ENCODE results near the gene APOBEC3F. TPM values are rescaled to one million over a fixed set of nuclear protein-coding genes. Genes with fewer than 3 reads are reported as not detected.
"Not testable (repeated sequence)": the region's sequence is repeated elsewhere in the genome, so short reads cannot be mapped to it uniquely, and the experiment has no call there.

APOBEC3F gene
- total RNA-seq, 4 donors from 2014 or later, result 2.8 to 5.0 (median 3.9) TPM

DNA sequence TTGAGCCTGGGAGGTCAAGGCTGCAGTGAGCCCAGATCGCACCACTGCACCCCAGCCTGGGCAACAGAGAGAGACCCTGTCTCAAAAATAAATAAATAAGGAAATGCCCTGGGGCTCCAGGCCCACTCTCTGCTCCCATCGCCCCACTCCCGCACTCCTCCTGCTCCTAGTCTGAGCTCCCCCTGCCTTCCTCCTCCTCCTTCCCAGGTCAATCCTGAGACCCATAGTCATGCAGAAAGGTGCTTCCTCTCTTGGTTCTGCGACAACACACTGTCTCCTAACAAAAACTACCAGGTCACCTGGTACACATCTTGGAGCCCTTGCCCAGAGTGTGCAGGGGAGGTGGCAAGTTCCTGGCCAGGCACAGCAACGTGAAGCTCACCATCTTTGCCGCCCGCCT lies 29.5 kb downstream of the APOBEC3F start:
- Histone ChIP-seq H3K36me3 (no peaks in the 10 kb centered on the region), H3K27me3 (no peaks in the 10 kb centered on the region), H3K4me3 (no peak overlapping the region), H3K27ac (replicated peaks in 1 of 4) (no peak overlapping the region), H3K4me1 (no peaks in the 10 kb centered on the region), H3K9me3 (no peaks in the 10 kb centered on the region)
- 95% methylated on average over 4 of the region's 7 CpGs for WGBS
- TF ChIP-seq EP300 (IDR thresholded peaks at IDR 0.05) (no peak), POLR2AphosphoS5 (IDR thresholded peaks at IDR 0.05) (no peak), POLR2A (IDR thresholded peaks at IDR 0.05; ENCODE audit: low read depth) (no peak)
- TF ChIP-seq, protein P1, sequence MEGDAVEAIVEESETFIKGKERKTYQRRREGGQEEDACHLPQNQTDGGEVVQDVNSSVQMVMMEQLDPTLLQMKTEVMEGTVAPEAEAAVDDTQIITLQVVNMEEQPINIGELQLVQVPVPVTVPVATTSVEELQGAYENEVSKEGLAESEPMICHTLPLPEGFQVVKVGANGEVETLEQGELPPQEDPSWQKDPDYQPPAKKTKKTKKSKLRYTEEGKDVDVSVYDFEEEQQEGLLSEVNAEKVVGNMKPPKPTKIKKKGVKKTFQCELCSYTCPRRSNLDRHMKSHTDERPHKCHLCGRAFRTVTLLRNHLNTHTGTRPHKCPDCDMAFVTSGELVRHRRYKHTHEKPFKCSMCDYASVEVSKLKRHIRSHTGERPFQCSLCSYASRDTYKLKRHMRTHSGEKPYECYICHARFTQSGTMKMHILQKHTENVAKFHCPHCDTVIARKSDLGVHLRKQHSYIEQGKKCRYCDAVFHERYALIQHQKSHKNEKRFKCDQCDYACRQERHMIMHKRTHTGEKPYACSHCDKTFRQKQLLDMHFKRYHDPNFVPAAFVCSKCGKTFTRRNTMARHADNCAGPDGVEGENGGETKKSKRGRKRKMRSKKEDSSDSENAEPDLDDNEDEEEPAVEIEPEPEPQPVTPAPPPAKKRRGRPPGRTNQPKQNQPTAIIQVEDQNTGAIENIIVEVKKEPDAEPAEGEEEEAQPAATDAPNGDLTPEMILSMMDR (IDR thresholded peaks at IDR 0.05), result no peak
- no peak for DNase-seq (ENCODE audit: extremely low spot score)
- intact Hi-C loops (cut with DNase I), result no loop called here

DNA sequence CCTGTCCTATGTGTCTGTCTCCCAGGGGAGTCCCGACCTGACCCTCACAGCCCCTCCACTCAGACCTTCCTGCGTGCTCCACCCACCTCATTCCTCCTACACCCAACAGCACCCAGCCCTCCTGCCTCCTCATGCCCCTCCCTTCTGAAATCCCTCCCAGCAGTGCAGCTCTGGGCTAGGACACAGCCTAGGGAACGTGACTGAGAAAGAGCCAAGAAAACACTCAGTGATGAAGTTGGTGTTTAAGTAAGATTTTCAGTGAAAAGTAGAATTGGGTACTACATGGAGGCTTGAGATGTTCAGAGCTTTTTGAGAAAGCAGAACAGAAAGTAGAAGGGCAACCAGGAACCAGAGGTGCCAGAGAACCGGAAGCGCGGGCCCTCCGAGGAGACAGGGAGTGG lies 31.9 kb downstream of the APOBEC3F start:
- H3K27ac ChIP-seq (replicated peaks in 1 of 4); H3K4me1 ChIP-seq; H3K4me3 ChIP-seq; intact Hi-C loops (cut with DNase I); H3K36me3 ChIP-seq; DNase-seq (ENCODE audit: extremely low spot score); H3K9me3 ChIP-seq; H3K27me3 ChIP-seq: not testable (repeated sequence)
- 91% methylated on average over 6 of the region's 7 CpGs for whole genome bisulfite sequencing

DNA sequence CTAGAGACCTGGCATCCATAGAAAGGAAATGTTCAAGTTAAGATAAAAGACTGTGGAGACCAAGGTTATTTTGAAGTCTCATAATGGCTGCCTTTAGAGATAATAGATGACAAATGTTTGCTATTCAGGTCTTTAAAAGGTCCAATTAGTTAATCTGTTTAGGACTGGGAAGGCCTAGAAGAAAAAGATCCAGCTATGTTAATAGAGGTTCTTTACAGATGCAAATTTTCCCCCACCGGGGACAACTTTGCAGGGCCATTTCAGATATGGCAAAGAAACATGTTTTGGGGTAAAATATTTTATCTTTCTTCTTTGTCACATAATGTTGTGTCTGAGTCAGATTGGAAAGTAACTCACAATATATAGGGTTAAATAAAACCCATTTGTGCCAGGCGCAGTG lies 33.3 kb downstream of the APOBEC3F start:
- peaks cover 0 to 15% (median 12%) of the 10 kb centered on the region in 4 donors for H3K4me1 ChIP-seq
- 47% methylated on average over 2 of the region's 2 CpGs for WGBS
- no peak for DNase-seq (ENCODE audit: extremely low spot score)
- H3K36me3 ChIP-seq, result no peaks in the 10 kb centered on the region
- no peaks in the 10 kb centered on the region for H3K9me3 ChIP-seq
- no peak for TF ChIP-seq POLR2AphosphoS5 (IDR thresholded peaks at IDR 0.05)
- no peak for TF ChIP-seq EP300 (IDR thresholded peaks at IDR 0.05)
- TF ChIP-seq, protein P1 (IDR thresholded peaks at IDR 0.05), result no peak
- TF ChIP-seq POLR2A (IDR thresholded peaks at IDR 0.05; ENCODE audit: low read depth), result no peak
- H3K4me3 ChIP-seq, result no peak overlapping the region
- H3K27me3 ChIP-seq, result no peaks in the 10 kb centered on the region
- intact Hi-C loops (cut with DNase I), result no loop called here
- no peak overlapping the region for H3K27ac ChIP-seq (replicated peaks in 1 of 4)

DNA sequence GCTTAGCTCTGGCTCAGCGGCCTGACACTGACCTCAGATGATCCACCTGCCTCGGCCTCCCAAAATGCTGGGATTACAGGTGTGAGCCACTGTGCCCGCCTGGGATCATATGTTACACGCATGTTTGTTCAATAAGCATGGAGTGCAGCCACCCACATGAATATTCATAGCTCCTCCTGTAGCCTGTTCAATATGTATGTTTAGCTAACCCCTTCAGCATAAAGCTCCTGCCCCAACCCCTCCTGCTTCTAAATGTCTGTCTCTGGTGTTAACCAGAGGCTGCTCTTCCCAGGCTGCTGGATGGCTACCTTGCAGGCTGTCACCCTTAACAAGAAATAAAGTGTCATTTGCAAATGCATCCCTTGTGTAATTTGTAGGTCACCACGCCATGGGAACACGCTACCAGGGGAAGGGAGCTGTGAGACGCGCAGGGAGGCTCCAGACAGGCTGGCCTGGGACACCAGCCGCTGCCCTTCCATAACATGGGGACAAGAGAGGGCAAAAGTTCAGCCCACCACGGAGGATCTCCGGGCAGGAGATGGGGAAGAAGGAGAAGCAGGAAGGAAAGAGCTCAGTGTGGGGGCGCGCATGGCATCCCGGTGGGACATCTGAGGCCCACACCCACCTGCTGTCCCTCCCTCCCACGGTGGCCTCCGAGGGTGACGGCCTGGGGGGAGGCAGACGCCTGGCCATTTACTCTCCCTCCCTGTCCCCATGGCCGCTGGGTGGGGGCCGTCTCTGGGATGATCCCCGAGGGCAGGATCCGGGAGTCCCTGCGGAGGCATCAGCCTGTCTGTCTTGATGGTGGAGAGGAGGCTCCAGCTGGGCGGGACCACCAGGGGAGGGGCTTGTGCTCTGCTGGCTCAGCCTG lies 35.7 kb downstream of the APOBEC3F start:
- peaks cover 0 to 13% (median 5%) of the 10 kb centered on the region in 4 donors for H3K36me3 ChIP-seq
- H3K4me3 ChIP-seq, result peak overlapping the region; percentile 51 to 57 (median 54)
- 31% methylated on average over 19 of the region's 24 CpGs for WGBS
- H3K27me3 ChIP-seq; H3K9me3 ChIP-seq; intact Hi-C loops (cut with DNase I); DNase-seq (ENCODE audit: extremely low spot score): not testable (repeated sequence)
- peaks cover 0 to 15% (median 12%) of the 10 kb centered on the region in 4 donors for H3K4me1 ChIP-seq
- H3K27ac ChIP-seq (replicated peaks in 1 of 4), result peak overlapping the region in 2 of 4 donors; percentile 55 to 81

DNA sequence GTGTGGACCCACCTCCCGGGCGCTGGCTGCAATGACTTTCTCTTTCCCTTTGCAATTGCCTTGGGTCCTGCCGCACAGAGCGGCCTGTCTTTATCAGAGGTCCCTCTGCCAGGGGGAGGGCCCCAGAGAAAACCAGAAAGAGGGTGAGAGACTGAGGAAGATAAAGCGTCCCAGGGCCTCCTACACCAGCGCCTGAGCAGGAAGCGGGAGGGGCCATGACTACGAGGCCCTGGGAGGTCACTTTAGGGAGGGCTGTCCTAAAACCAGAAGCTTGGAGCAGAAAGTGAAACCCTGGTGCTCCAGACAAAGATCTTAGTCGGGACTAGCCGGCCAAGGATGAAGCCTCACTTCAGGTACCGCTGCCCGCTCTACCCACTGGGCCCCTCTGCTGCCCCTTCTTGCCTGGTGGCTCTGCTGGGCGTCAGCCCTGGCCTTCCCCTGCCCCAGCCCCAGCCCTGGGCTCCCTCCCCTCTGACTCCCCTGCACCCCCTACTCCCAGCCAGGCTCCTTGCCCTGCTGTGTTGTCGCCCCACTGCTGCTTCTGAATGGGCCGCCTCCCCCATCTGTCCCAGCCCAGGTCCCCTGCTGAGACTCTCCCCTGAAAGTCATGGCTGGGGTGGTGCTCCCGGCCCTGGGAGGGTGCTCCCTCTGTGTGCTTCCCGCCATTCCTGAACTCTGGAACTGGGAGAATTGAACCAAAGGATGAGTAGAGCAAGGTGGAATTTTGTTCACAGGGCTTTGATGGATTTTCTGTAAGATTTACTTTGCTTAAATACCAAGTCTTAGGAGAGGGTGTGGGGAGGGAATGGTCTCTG lies 36.6 kb downstream of the APOBEC3F start, which contains the start of gene APOBEC3G:
TSS of gene APOBEC3G (plus strand) at position 250 of the 815 bp plus-strand sequence. CDS start at position 337, 87 bp downstream.
- 55% methylated on average over 6 of the region's 17 CpGs for WGBS
- H3K36me3 ChIP-seq, result peaks cover 0 to 22% (median 10%) of the 10 kb centered on the region in 4 donors
- TF ChIP-seq POLR2AphosphoS5 (IDR thresholded peaks at IDR 0.05), result peak; percentile 9 to 25
- peaks cover 0 to 15% (median 12%) of the 10 kb centered on the region in 4 donors for H3K4me1 ChIP-seq
- H3K27ac ChIP-seq (replicated peaks in 1 of 4), result peak within 1 kb of the TSS; percentile 69 to 81 (median 74)
- DNase-seq (ENCODE audit: extremely low spot score); intact Hi-C loops (cut with DNase I); H3K9me3 ChIP-seq; H3K27me3 ChIP-seq: not testable (repeated sequence)
- peak within 1 kb of the TSS; percentile 51 to 57 (median 54) for H3K4me3 ChIP-seq

DNA sequence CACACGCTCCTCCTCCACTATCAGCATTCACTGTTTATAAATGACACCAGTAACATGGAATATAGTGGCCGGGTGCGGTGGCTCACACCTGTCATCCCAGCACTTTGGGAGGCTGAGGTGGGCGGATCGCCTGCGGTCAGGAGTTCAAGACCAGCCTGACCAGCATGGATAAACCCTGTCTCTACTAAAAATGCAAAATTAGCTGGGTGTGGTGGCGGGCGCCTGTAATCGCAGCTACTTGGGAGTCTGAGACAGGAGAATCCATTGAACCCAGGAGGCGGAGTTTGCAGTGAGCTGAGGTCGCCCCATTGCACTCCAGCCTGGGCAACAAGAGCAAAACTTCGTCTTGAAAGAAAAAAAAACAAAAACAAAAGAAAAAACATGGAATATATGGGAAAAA lies 37.2 kb downstream of the APOBEC3F start:
- intact Hi-C loops (cut with DNase I), result not testable (repeated sequence)

More for the DNA sequence above, 37.2 kb downstream of the APOBEC3F start:
- peaks cover 0 to 28% (median 10%) of the 10 kb centered on the region in 4 donors for H3K36me3 ChIP-seq
- H3K9me3 ChIP-seq; DNase-seq (ENCODE audit: extremely low spot score); H3K27me3 ChIP-seq: not testable (repeated sequence)
- peaks cover 0 to 15% (median 12%) of the 10 kb centered on the region in 4 donors for H3K4me1 ChIP-seq
- peak overlapping the region in 3 of 4 donors; percentile 54 to 57 (median 54) for H3K4me3 ChIP-seq
- WGBS, result 92% methylated on average over 12 of the region's 12 CpGs
- peak overlapping the region in 1 of 4 donors; percentile 71 for H3K27ac ChIP-seq (replicated peaks in 1 of 4)
